Lower lobe of right lung (tissue), 2 donors: ENCODE results near the gene DAGLB. TPM values are rescaled to one million over a fixed set of nuclear protein-coding genes. Genes with fewer than 3 reads are reported as not detected.
"Not testable (repeated sequence)": the region's sequence is repeated elsewhere in the genome, so short reads cannot be mapped to it uniquely, and the experiment has no call there.

Experiments
- ATAC-seq, 2 donors: fragments of 200-7000 bp; cut with Tn5 transposase; one replicate each; pipeline ENCODE4 v1.9.1; 2020 to 2022; ENCODE audit warnings: mild to moderate bottlenecking in 2 of 2, moderate library complexity in 2 of 2
- DNase-seq: peaks from one replicate; pipeline ENCODE4 v3.0.0-alpha.2; 2020
- H3K27ac ChIP-seq: fragments of 200-600 bp; one replicate; pipeline ENCODE4 v1.8.0; 2022
- H3K27me3 ChIP-seq: fragments of 200-600 bp; one replicate; pipeline ENCODE4 v1.8.0; 2022; ENCODE audit warnings: low read depth
- H3K36me3 ChIP-seq: fragments of 200-600 bp; one replicate; pipeline ENCODE4 v1.8.0; 2022; ENCODE audit warnings: mild to moderate bottlenecking
- H3K4me1 ChIP-seq: fragments of 200-600 bp; one replicate; pipeline ENCODE4 v1.8.0; 2022
- H3K4me3 ChIP-seq: fragments of 200-600 bp; one replicate; pipeline ENCODE4 v1.8.0; 2022; ENCODE audit warnings: mild to moderate bottlenecking
- H3K9me3 ChIP-seq: fragments of 200-600 bp; one replicate; pipeline ENCODE4 v1.8.0; 2022
- CTCF ChIP-seq: fragments of 200-600 bp; IDR thresholded peaks from one replicate; pipeline ENCODE4 v1.8.0; 2022; ENCODE audit warnings: antibody characterized with exemption, mild to moderate bottlenecking
- intact Hi-C: fragments of 100-400 bp; cut with DNase I; formaldehyde crosslinking; loops from one replicate; pipeline ENCODE4 v1.11.0; 2022
- total RNA-seq: library from RNA; stranded (reverse); fragmentation: NEBNext Ultra II Directional; extraction: Animal tissue kit (Norgen Biotek cat#: 25700); gene quantifications from one replicate; pipeline ENCODE4 v1.2.1, GENCODE V29; 2021
- donor health status: DM: no; HTN: yes; CAD: no; lungs with severe emphysema.

Gene DAGLB
- total RNA-seq, 1 donor from 2014 or later: 40.6 TPM

GRCh38 chr7:6385110-6385781, 62.5 kb downstream of the DAGLB start:
- intact Hi-C loops: no loop called here

DNA sequence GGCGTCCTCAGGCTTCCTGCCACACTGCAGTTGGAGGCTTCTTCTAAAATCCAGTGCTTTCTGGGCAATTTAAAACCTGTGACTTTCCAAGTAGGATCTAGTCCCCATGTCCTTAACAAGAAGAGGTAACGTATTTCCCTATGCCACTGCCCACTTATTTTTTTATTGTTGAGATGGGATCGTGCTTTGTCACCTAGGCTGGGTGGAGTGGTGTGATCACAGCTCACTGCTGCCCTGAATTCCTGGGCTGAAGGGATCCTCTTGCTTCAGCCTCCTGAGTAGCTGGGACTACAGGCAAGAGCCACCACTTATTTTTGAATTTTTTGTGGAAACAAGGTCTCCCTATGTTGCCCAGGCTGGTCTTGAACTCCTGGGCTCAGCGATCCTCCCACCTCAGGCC, 63.4 kb downstream of the DAGLB start:
- Histone ChIP-seq H3K4me1 (peaks cover 96% of the 10 kb centered on the region), H3K27ac (peak overlapping the region; percentile 74)
- ATAC-seq: peak in 1 of 2 donors; percentile 12

More at GRCh38 chr7:6385110-6385781, 62.5 kb downstream of the DAGLB start:
- Histone ChIP-seq H3K36me3 (peaks cover 39% of the 10 kb centered on the region), H3K27me3 (no peaks in the 10 kb centered on the region), H3K4me3 (no peak overlapping the region), H3K9me3 (no peaks in the 10 kb centered on the region), H3K4me1 (peaks cover 91% of the 10 kb centered on the region), H3K27ac (peak overlapping the region; percentile 74)
- TF ChIP-seq CTCF: no peak
- peak; percentile 87 to 94 for ATAC-seq
- no peak for DNase-seq

DNA sequence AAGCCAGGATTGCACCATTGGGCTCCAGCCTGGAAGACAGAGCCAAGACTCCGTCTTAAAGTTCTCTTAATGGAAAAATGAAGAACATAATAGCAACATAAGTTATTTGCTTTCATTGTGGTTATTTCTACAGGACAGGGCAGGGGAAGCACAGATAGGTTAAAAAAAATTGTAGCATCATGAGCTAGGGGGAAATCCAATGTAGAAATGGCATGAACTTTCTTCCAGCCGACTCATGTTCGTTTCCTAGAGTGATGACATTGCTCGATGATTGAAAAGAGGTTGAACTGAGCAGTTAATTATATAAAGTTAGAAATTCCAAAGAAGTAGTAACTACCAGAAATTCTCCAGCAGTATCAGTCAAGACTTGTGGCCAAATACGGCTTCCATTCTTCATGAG, 64.9 kb downstream of the DAGLB start:
- Histone ChIP-seq H3K27me3 (no peaks in the 10 kb centered on the region), H3K27ac (no peak overlapping the region), H3K36me3 (peaks cover 39% of the 10 kb centered on the region), H3K9me3 (no peaks in the 10 kb centered on the region), H3K4me3 (no peak overlapping the region), H3K4me1 (peaks cover 100% of the 10 kb centered on the region)
- DNase-seq: no peak
- intact Hi-C loops: no loop called here
- TF ChIP-seq CTCF: no peak
- no peak for ATAC-seq

More for the DNA sequence above, 63.4 kb downstream of the DAGLB start:
- Histone ChIP-seq H3K36me3 (peaks cover 41% of the 10 kb centered on the region), H3K27me3 (no peaks in the 10 kb centered on the region), H3K4me3 (no peak overlapping the region), H3K9me3 (no peaks in the 10 kb centered on the region)
- no peak for DNase-seq
- no peak for TF ChIP-seq CTCF
- intact Hi-C loops: no loop called here

DNA sequence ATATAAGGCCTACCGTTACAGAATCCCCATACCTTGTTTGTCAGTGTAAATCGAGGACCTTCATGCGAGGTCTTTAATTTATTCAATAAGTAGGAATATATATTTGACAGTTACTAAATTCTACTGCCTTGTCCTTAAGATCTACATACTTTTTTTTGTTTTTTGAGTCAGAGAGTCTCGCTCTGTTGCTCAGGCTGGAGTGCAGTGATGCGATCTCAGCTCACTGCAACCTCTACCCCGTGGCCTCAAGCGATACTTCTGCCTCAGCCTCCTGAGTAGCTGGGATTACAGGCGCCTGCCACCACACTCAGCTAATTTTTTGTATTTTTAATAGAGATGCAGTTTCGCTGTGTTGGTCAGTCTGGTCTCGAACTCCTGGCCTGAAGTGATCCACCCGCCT, 65.9 kb downstream of the DAGLB start:
- H3K27ac ChIP-seq, DNase-seq, H3K27me3 ChIP-seq, ATAC-seq, intact Hi-C loops, H3K4me3 ChIP-seq, H3K9me3 ChIP-seq: not testable (repeated sequence)
- Histone ChIP-seq H3K36me3 (peaks cover 31% of the 10 kb centered on the region), H3K4me1 (peaks cover 100% of the 10 kb centered on the region)

GRCh38 chr7:6380310-6381095, 67.3 kb downstream of the DAGLB start:
- H3K4me1 ChIP-seq: peaks cover 99% of the 10 kb centered on the region
- DNase-seq: no peak
- H3K27me3 ChIP-seq: no peaks in the 10 kb centered on the region
- H3K27ac ChIP-seq: no peak overlapping the region
- intact Hi-C loops: no loop called here
- no peak overlapping the region for H3K4me3 ChIP-seq
- no peak for ATAC-seq
- TF ChIP-seq CTCF: no peak
- H3K36me3 ChIP-seq: peaks cover 31% of the 10 kb centered on the region
- H3K9me3 ChIP-seq: no peaks in the 10 kb centered on the region

DNA sequence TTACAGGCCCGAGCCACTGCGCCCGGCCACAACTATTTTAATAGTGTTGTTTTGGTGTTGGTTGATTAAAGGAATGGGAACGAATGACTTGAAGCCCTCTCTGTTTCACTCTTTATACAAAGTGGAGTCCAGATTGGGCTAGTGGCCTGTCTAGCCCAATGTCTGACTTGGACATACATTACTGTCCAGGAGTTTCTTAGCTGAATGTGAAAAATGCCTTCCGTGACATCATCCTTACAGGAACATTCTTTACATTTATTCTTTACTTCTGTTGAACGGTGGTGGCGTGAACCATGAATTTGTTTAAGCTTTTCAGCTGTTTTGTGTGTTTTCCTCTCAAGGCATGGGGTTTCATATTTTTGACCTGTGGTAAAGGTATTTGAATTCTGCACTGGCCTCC, 67.9 kb downstream of the DAGLB start:
- H3K27me3 ChIP-seq: no peaks in the 10 kb centered on the region
- peaks cover 93% of the 10 kb centered on the region for H3K4me1 ChIP-seq
- DNase-seq: no peak
- TF ChIP-seq CTCF: no peak
- peaks cover 31% of the 10 kb centered on the region for H3K36me3 ChIP-seq
- no peaks in the 10 kb centered on the region for H3K9me3 ChIP-seq
- intact Hi-C loops: no loop called here
- no peak overlapping the region for H3K27ac ChIP-seq
- no peak for ATAC-seq
- no peak overlapping the region for H3K4me3 ChIP-seq

DNA sequence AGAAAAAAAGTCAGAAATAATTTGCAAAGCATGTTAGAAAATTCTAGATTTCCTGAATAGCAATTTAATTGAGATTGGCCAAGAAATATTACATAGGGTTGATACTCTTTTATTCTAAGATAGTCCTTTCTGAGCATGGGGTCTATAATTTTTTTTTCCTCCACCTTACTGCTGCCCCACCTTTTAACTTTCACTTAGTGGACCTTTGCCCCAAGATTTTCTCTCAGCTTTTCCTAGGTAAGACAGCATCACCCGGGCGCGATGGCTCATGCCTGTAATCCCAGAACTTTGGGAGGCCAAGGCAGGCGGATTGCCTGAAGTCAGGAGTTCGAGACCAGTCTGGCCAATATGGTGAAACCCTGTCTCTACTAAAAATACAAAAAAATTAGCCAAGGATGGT, 69.2 kb downstream of the DAGLB start:
- H3K4me3 ChIP-seq, DNase-seq, intact Hi-C loops, ATAC-seq, H3K27ac ChIP-seq, H3K27me3 ChIP-seq, H3K9me3 ChIP-seq: not testable (repeated sequence)
- Histone ChIP-seq H3K4me1 (peaks cover 79% of the 10 kb centered on the region), H3K36me3 (peaks cover 31% of the 10 kb centered on the region)
